Esophagus (tissue), 2 donors: ENCODE data around the gene PLCL2. TPM values are rescaled to one million over a fixed set of nuclear protein-coding genes. Genes with fewer than 3 reads are reported as not detected.

Source experiments
- H3K27ac ChIP-seq, 2 donors: one replicate each; pipeline ENCODE4 v1.5.1; 2013; ENCODE audit warnings: low read depth in 2 of 2, mild to moderate bottlenecking in 2 of 2, inconsistent platforms in 1 of 2, low read length in 1 of 2, moderate library complexity in 1 of 2
- H3K27me3 ChIP-seq, 2 donors: one replicate each; pipeline ENCODE4 v1.6.1; 2013; ENCODE audit warnings: low read length in 2 of 2, control low read depth in 1 of 2, mild to moderate bottlenecking in 1 of 2; ENCODE audit not compliant: insufficient read depth in 2 of 2, control insufficient read depth in 1 of 2
- H3K36me3 ChIP-seq, 2 donors: one replicate each; pipeline ENCODE4 v1.6.1; 2013; ENCODE audit warnings: low read length in 1 of 2; ENCODE audit not compliant: control insufficient read depth in 2 of 2, insufficient read depth in 2 of 2
- H3K4me1 ChIP-seq, 2 donors: one replicate each; pipeline ENCODE4 v1.6.1; 2013; ENCODE audit warnings: low read length in 1 of 2; ENCODE audit not compliant: control insufficient read depth in 2 of 2, insufficient read depth in 2 of 2
- H3K4me3 ChIP-seq, 2 donors: one replicate each; pipeline ENCODE4 v1.5.1; 2013; ENCODE audit warnings: low read length in 2 of 2, mild to moderate bottlenecking in 2 of 2, low read depth in 1 of 2, moderate library complexity in 1 of 2
- H3K9me3 ChIP-seq, 2 donors: one replicate each; pipeline ENCODE4 v1.6.1; 2013; ENCODE audit warnings: mild to moderate bottlenecking in 2 of 2, low read depth in 1 of 2, low read length in 1 of 2, moderate library complexity in 1 of 2; ENCODE audit not compliant: control insufficient read depth in 2 of 2, insufficient read depth in 1 of 2
- WGBS, 2 donors: extraction: QIAGEN DNeasy Blood & Tissue Kit; methylation state at CpG; one replicate each; pipeline ENCODE4 v1.1.7; 2013; 5-methylcytosine and 5-hydroxymethylcytosine counted together
- polyA plus RNA-seq, 2 donors: library from polyadenylated mRNA; stranded (reverse); fragments of 200-250 nt; gene quantifications; one replicate each; pipeline ENCODE4 v1.2.3, GENCODE V29; 2013
- donor health status: healthy with polysubstance abuse.
- donor health status: Bipolar disorder and iron deficiency.

Gene PLCL2
- polyA plus RNA-seq, 2 donors, result 0.22 to 0.35 TPM

GRCh38 chr3:16927485-16927884, 42.7 kb downstream of the PLCL2 start:
- Histone ChIP-seq H3K27ac (no peak overlapping the region), H3K27me3 (no peaks in the 10 kb centered on the region), H3K9me3 (no peaks in the 10 kb centered on the region), H3K4me1 (no peaks in the 10 kb centered on the region), H3K4me3 (no peak overlapping the region), H3K36me3 (no peaks in the 10 kb centered on the region)
- 82 to 94% methylated on average over 1 of the region's 1 CpG for WGBS, 2 donors

- H3K9me3 ChIP-seq, result no peaks in the 10 kb centered on the region
- H3K4me3 ChIP-seq, result no peak overlapping the region
- no peaks in the 10 kb centered on the region for H3K36me3 ChIP-seq
- WGBS, 2 donors, result 52 to 55% methylated on average over 5 to 6 of the region's 8 CpGs
- no peaks in the 10 kb centered on the region for H3K27me3 ChIP-seq
- no peak overlapping the region for H3K27ac ChIP-seq
- no peaks in the 10 kb centered on the region for H3K4me1 ChIP-seq
Observed at GRCh38 chr3:16928386-16929132, 43.8 kb downstream of the PLCL2 start.

GRCh38 chr3:16929311-16929710, 44.6 kb downstream of the PLCL2 start:
- Histone ChIP-seq H3K36me3 (no peaks in the 10 kb centered on the region), H3K4me1 (no peaks in the 10 kb centered on the region), H3K27me3 (no peaks in the 10 kb centered on the region), H3K4me3 (no peak overlapping the region), H3K27ac (no peak overlapping the region), H3K9me3 (no peaks in the 10 kb centered on the region)
- 76 to 83% methylated on average over 2 of the region's 2 CpGs for WGBS, 2 donors

GRCh38 chr3:16932877-16933276, 48.1 kb downstream of the PLCL2 start:
- H3K9me3 ChIP-seq, result no peaks in the 10 kb centered on the region
- WGBS, 2 donors, result 64 to 70% methylated on average over 7 of the region's 7 CpGs
- H3K36me3 ChIP-seq, result no peaks in the 10 kb centered on the region
- H3K27ac ChIP-seq, result no peak overlapping the region
- no peaks in the 10 kb centered on the region for H3K27me3 ChIP-seq
- no peaks in the 10 kb centered on the region for H3K4me1 ChIP-seq
- H3K4me3 ChIP-seq, result no peak overlapping the region

GRCh38 chr3:16935781-16936180, 51.0 kb downstream of the PLCL2 start:
- WGBS, 2 donors, result 62 to 74% methylated on average over 1 of the region's 1 CpG
- Histone ChIP-seq H3K27me3 (no peaks in the 10 kb centered on the region), H3K9me3 (no peaks in the 10 kb centered on the region), H3K27ac (no peak overlapping the region), H3K4me1 (no peaks in the 10 kb centered on the region), H3K36me3 (no peaks in the 10 kb centered on the region), H3K4me3 (no peak overlapping the region)

- no peaks in the 10 kb centered on the region for H3K9me3 ChIP-seq
- H3K4me1 ChIP-seq, result no peaks in the 10 kb centered on the region
- no peak overlapping the region for H3K27ac ChIP-seq
- WGBS, 2 donors, result 68 to 77% methylated on average over 2 of the region's 2 CpGs
- no peaks in the 10 kb centered on the region for H3K27me3 ChIP-seq
- no peaks in the 10 kb centered on the region for H3K36me3 ChIP-seq
- no peak overlapping the region for H3K4me3 ChIP-seq
Observed at GRCh38 chr3:16936233-16936632, 51.5 kb downstream of the PLCL2 start.

GRCh38 chr3:16936676-16937230, 52.0 kb downstream of the PLCL2 start:
- Histone ChIP-seq H3K27me3 (no peaks in the 10 kb centered on the region), H3K27ac (no peak overlapping the region), H3K4me3 (no peak overlapping the region), H3K4me1 (no peaks in the 10 kb centered on the region), H3K9me3 (no peaks in the 10 kb centered on the region), H3K36me3 (no peaks in the 10 kb centered on the region)
- WGBS, 2 donors, result 80 to 86% methylated on average over 7 of the region's 7 CpGs

- WGBS, 2 donors, result 86 to 90% methylated on average over 6 of the region's 6 CpGs
- H3K9me3 ChIP-seq, result no peaks in the 10 kb centered on the region
- H3K27ac ChIP-seq, result no peak overlapping the region
Observed at GRCh38 chr3:16937326-16937845, 52.6 kb downstream of the PLCL2 start.

GRCh38 chr3:16940769-16941700, 56.3 kb downstream of the PLCL2 start:
- 72 to 78% methylated on average over 7 of the region's 7 CpGs for WGBS, 2 donors
- H3K4me1 ChIP-seq, result no peaks in the 10 kb centered on the region
- no peaks in the 10 kb centered on the region for H3K36me3 ChIP-seq
- no peak overlapping the region for H3K4me3 ChIP-seq
- no peak overlapping the region for H3K27ac ChIP-seq
- no peaks in the 10 kb centered on the region for H3K9me3 ChIP-seq
- H3K27me3 ChIP-seq, result no peaks in the 10 kb centered on the region

More at GRCh38 chr3:16937326-16937845, 52.6 kb downstream of the PLCL2 start:
- H3K4me3 ChIP-seq, result no peak overlapping the region
- H3K4me1 ChIP-seq, result no peaks in the 10 kb centered on the region
- no peaks in the 10 kb centered on the region for H3K27me3 ChIP-seq
- H3K36me3 ChIP-seq, result no peaks in the 10 kb centered on the region
